ENCODE results near the gene TALDO1.

- TF ChIP-seq CTCF (conservative IDR thresholded peaks at IDR 0.05; ENCODE audit: low read length) (no peak), EZH2phosphoT487 (IDR thresholded peaks at IDR 0.05; ENCODE audit: borderline replicate concordance) (no peak)
Observed at GRCh38 chr11:705646-706438, 41.4 kb upstream of the TALDO1 start, which contains the start of gene EPS8L2.

All from Loucy (cell line).